Ishikawa (cell line): ENCODE measurements around the gene ATP9A.

Source experiments
- CEBPB ChIP-seq: IDR thresholded peaks from 2 replicates; pipeline ENCODE4 v1.6.1; 2012
- EGR1 ChIP-seq: IDR thresholded peaks from 2 replicates; pipeline ENCODE4 v1.6.1; 2012
- EP300 ChIP-seq: IDR thresholded peaks from 2 replicates; pipeline ENCODE4 v1.6.1; 2012; ENCODE audit warnings: borderline replicate concordance
- MAX ChIP-seq: IDR thresholded peaks from 2 replicates; pipeline ENCODE4 v1.6.1; 2012
- NFIC ChIP-seq: IDR thresholded peaks from 2 replicates; pipeline ENCODE4 v1.6.1; 2012
- REST ChIP-seq: IDR thresholded peaks from 2 replicates; pipeline ENCODE4 v1.6.1; 2012; ENCODE audit warnings: low read depth, mild to moderate bottlenecking
- TEAD4 ChIP-seq: IDR thresholded peaks from 2 replicates; pipeline ENCODE4 v1.6.1; 2012
- YY1 ChIP-seq: IDR thresholded peaks from 2 replicates; pipeline ENCODE4 v1.6.1; 2012; ENCODE audit warnings: low read depth

- TF ChIP-seq TEAD4: no peak
- TF ChIP-seq NFIC: no peak
- TF ChIP-seq CEBPB: no peak
- no peak for TF ChIP-seq REST
- TF ChIP-seq EP300: no peak
- TF ChIP-seq MAX: no peak
- TF ChIP-seq EGR1: no peak
- no peak for TF ChIP-seq YY1
These were observed 52.4 kb downstream of the ATP9A start for GRCh38 chr20:51715856-51716185.
